ENCODE measurements around the gene XBP1.
"Not testable (repeated sequence)": the region's sequence is repeated elsewhere in the genome, so short reads cannot be mapped to it uniquely, and the experiment has no call there.

Gene XBP1

DNA sequence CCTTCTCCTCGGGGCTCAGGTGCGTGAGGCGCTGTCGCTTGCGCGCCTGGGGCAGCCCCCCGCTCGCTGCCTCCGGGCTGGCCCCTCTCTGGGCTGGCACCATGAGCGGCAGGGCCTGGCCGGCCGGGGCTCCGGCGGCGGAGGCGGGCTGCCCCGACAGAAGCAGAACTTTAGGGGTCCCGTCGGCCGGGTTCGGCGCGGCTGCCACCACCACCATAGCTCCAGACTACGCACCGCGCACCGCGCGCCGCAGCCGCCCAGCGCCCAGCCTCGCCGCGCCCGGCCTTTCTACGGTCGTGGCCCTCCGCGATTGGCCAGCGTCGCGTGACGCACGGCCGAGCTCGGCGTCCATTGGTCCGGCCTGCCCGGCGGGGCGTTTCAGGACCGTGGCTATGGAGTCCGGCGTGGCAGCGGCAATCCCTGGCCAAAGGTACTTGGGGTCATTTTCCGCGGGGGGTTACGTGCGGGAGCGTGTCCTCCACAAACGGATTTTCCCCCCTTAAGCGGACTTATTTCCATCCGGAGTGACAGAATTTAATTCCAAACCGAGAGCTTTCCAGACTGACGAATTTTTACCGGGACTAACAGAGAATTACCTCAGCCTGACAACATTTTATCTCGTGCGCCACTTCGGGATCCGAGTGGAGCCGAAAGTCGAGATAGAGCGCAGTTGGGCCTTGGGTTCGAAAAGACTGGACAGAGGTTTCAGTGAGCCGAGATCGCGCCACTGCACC is at the start of gene XBP1:
Gene XBP1 (minus strand): TSS at position 262 of the 734 bp plus-strand sequence.
- peak within 1 kb of the TSS; percentile 93 for H3K4me3 ChIP-seq (ENCODE audit: low read depth, low read length)

DNA sequence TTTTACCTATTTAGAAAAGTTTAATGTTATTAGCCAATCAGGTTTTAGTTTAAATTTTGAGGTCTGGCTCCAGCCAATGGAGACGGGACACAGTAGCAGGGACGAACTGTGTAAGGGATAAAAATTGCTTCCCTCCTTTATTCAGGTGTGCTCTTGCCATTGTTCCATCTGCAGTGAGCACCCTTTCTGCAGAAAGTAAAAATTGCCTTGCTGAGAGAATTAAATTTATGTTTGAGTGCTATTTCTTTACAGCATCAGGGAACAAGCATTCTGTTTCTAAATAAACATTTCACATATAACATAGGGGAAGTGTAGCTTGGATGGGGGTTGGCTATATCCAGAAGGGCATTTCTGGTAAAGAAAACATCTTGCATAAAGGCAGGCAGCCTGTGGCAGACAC is 46.6 kb upstream of the XBP1 start:
- no peak overlapping the region for H3K4me3 ChIP-seq (ENCODE audit: low read depth, low read length)

DNA sequence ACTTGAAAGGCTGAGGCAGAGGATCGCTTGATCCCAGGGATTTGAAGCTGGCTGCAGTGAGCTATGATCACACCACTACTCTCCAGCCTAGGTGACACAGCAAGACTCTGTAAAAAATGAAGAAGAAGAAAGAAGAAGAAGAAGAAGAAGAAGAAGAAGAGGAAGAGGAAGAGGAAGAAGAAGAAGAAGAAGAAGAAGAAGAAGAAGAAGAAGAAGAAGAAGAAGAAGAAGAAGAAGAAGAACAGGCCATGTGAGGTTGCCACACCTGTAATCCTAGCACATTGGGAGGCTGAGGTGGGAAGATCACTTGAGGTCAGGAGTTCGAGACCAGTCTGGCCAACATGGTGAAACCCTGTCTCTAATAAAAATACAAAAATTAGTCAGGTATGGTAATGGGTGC is 43.9 kb upstream of the XBP1 start:
- not testable (repeated sequence) for H3K4me3 ChIP-seq (ENCODE audit: low read depth, low read length)

DNA sequence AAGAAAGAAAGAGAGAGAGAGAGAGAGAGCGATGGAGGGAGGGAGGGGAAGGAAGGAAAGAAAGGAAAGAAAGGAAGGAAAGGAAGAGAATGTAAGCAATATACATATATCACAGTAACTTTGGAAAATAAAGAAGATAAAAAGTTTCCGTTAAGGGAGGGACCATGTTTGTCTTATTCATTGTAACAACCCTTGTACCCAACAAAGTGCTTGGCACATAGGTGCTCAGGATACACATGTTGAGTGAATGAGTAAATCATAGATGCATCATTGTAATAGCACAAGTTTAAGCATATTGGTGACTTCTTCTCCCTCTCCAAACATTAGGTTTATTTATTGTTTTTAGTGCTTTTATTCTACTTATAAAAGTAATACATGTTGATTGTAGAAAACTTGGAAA is 43.3 kb upstream of the XBP1 start:
- no peak overlapping the region for H3K4me3 ChIP-seq (ENCODE audit: low read depth, low read length)

DNA sequence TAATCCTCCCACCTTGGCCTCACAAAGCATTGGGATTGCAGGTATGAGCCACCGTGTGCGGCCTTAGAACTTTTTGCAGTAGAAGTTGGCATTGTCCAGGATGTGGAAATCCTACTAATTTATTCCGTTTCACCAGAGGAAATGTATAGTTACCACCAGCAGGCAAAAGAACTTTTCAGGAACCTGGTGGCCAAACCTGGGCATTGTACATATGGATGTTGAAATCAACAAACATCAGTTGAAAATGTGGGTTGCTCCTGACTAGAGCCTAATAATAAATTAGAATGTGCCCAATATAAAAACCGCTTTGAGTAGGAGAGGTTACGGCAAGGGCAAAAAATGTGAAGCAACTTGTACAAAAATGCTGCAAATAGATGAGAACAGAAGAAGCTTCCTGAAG is 40.7 kb upstream of the XBP1 start:
- no peak overlapping the region for H3K4me3 ChIP-seq (ENCODE audit: low read depth, low read length)

DNA sequence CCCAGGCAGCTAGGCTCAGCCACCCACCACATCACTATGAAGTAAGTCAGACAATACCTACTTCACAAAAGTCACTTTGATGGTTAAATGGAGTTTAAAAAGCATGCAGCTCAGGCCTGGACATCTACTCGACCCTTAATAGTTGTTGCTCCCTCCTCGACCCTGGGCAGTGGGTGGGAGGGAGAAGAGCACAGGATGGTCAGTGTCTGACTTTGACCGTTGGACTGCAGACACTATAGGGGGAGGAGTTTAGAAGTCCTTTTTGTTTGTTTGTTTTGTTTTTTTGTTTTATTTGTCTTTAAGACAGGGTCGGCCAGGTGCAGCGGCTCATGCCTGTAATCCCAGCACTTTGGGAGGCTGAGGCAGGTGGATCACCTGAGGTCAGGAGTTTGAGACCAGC is 38.6 kb upstream of the XBP1 start:
- H3K4me3 ChIP-seq (ENCODE audit: low read depth, low read length), result no peak overlapping the region

DNA sequence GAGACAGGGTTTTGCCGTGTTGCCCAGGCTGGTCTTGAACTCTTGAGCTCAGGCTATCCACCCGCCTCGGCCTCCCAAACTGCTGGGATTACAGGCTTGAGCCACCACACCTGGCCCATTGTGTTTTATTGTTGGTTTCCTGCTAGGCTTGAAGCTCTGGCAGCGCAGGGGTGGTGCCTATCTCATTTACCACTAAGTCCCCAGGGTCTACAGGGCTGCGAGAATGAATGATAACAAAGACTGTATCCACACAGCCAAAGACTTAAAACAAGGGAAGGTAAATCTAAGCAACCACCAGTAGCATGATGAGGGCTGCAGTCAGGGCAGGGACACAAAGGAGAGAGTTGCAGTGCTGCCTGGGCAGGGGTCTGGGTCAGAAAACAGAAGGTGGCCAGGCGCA is 37.3 kb upstream of the XBP1 start:
- H3K4me3 ChIP-seq (ENCODE audit: low read depth, low read length), result no peak overlapping the region

DNA sequence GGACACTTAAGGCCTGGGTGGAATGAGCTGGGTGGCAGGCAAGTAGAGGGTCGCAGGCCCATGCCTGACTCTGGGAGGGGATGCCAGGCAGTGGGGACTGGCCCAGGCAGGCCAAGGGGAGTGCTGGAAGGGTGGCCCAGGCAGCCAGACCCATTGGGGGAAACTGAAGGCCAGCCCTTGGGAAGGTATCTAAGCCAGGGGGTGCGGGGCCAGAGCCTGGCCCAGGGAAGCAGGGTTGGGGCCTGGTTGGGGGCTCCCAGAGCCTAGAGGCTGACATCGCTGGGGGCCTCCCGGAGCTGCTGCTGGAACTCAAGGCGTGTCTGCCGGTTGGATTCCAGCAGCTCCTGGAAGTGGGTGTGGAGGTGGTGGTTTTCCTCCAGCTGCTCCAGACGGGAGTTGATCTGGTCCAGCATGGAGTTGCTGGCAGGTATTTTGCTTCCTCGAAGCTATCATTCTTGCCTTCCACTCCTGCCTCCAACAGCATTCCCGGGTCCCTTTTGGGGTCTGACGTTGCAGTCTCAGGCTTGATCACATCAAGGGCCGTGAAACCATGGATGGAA is 35.3 kb upstream of the XBP1 start:
- H3K4me3 ChIP-seq (ENCODE audit: low read depth, low read length), result no peak overlapping the region

DNA sequence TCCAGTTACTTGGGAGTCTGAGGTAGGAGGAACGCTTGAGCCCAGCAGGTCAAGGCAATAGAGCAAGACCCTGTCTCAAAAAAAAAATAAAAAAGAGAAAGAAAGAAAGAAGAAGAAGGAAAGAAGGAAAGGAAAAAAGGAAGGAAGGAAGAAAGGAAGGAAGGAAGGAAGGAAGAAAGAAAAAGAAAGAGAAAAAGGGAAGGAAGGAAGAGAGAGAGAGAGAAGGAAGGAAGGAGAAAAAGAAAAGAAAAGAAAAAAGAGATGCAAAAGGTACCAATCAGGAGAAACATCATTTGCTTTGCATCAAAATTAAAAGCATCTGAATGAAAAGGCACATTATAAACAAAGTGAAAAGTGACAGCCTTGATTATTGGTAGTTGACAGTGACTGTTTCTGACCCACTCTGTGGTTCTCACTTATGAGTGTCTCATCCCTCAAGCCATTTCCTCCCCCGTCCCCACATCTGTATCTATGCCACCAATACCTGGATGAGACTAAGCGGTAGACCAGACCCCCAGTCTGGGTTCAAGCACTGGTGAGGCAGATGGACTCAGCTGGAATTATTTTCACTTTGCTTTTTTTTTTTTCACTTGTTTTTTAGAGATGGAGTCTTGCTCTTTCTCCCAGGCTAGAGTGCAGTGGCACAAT is 33.0 kb upstream of the XBP1 start:
- H3K4me3 ChIP-seq (ENCODE audit: low read depth, low read length), result no peak overlapping the region

DNA sequence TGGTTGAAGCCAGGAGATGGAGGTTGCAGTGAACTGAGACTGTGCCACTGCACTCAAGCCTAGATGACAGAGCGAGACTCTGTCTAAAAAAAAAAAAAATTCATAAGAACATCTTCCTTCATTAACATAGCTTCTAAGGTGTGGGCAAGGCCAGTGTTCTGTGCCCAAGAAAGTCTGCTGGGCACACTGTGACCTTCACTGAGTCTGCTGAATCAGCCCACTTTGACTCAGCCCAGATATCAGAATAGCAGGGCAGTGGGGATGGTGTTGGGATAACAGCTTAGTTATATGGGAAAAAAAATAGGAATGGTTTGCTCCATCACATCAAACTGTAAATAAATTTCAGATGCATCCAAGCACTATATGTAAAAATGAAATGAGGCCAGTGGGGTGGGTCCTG is 32.4 kb upstream of the XBP1 start:
- H3K4me3 ChIP-seq (ENCODE audit: low read depth, low read length), result no peak overlapping the region

DNA sequence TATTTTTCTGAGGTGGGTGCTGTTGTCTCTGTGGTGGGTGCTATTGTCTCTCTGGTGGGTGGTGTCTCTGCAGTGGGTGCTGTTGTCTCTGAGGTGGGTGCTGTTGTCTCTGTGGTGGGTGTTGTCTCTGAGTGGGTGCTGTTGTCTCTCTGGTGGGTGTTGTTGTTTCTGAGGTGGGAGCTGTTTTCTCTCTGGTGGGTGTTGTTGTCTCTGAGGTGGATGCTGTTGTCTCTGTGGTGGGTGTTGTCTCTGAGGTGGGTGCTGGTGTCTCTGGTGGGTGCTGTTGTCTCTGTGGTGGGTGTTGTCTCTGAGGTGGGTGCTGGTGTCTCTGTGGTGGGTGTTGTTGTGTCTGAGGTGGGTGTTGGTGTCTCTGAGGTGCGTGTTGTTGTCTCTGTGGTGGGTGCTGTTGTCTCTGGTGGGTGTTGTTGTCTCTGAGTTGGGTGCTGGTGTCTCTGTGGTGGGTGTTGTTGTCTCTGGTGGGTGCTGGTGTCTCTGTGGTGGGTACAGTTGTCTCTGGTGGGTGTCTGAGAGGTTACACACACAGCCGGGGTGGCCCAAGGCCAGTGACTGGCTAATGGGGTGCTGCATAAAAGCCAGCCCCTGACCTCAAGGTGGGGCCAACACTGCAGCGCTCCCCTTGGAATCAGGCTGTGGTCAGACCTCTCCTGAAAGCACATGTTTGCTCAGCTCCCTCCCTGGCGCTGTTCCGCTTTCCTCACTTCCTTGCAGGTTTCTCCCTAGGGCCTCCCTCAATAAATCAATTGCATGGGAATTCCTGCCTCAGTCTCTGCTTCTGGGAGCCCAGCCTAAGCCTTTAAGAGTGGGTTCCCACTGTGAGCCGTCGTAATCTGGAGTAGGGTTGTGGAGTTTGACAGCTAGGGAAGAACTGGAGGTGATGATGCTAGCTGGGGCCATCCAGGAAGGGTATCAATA is 31.0 kb upstream of the XBP1 start:
- H3K4me3 ChIP-seq (ENCODE audit: low read depth, low read length), result no peak overlapping the region

DNA sequence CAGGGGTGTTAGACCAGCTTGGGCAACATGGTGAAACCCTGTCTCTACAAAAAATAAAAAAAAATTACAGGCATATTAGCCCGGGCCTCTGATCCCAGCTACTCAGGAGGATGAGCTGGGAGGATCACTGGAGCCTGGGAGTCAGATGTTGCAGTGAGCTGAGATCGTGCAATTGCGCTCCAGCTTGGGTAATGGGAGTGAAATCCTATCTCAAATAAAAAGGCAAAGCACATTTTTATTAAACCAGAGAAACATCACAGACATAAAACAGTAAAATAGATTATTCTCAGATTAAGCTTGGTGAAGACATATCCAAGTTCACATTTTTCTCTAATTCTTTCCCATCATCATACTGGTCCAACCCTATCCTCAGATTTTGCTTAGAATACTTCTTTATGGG is 30.1 kb upstream of the XBP1 start:
- no peak overlapping the region for H3K4me3 ChIP-seq (ENCODE audit: low read depth, low read length)

DNA sequence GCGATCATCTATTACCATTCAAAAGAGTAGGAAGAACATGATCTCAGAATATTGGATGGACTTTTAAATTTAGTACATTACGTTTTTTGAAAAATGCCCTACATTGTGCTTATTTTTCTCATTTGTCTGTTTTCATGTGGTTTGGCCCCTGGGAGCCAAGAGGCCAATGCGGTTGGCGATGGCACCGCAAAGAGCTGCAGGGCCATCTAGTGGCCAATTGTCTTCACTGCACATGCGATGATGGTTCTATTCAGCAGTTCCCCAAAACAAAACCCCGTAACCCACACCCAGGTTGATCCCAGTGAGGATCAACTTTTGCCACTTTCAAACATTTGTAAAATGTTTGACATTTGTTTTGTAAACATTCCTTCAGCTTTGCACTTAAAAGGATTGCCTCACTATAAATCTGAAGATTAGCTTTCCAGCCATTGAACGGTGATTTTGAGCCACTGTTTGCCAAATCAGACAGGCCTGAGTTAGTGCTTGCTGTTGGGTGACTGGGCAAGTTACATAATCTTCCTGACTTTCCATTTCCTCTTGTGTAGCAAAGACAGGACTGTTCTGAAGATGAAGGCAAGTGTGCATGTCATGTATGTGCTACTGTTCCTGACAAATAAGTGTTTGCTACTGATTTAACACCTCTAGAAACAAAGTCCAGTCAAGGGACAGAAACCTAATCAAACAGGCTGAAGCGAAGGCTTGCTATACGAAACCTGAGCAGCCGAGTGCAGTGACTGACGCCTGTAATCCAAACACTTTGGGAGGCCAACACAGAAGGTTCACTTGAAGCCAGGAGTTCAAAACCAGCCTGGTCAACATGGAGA is 29.2 kb upstream of the XBP1 start:
- no peak overlapping the region for H3K4me3 ChIP-seq (ENCODE audit: low read depth, low read length)

DNA sequence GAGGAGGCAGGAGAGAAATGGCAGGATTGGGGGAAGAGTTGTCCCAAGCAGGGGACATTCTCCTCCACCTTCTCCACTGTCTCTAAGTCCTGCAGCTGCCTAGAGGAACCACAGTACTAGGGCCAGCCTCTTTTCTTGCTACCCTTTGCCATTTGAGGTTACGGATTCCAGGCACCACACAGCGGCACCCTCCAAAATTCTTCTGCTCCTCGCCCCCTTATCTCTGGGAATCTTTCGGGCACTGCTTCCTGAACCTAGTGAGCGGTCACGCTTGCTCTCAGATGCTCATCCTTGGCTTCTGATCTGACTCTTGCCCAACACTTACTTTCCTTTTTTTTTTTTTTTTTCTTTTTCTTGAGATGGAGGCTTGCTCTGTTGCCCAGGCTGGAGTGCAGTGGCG is 26.6 kb upstream of the XBP1 start:
- no peak overlapping the region for H3K4me3 ChIP-seq (ENCODE audit: low read depth, low read length)

DNA sequence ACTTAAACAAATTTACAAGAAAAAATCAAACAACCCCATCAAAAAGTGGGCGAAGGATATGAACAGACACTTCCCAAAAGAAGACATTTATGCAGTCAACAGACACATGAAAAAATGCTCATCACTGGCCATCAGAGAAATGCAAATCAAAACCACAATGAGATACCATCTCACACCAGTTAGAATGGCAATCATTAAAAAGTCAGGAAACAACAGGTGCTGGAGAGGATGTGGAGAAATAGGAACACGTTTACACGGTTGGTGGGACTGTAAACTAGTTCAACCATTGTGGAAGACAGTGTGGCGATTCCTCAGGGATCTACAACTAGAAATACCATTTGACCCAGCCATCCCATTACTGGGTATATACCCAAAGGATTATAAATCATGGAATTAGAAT is 26.1 kb upstream of the XBP1 start:
- not testable (repeated sequence) for H3K4me3 ChIP-seq (ENCODE audit: low read depth, low read length)

DNA sequence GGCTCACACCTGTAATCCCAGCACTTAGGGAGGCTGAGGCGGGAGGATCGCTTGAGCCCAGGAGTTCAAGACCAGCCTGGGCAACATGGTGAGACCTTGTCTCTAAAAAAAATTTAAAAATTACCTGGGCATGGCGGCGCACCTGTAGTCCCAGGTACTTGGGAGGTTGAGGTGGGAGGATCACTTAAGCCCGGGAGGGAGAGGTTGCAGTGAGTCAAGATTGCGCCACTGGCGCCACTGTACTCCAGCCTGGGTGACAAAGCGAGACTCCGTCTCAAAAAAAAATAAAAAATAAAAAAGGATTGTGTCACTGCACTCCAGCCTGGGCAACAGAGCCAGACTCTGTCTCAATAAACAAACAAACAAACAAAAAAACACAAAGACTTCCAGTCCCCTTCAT is 24.1 kb upstream of the XBP1 start:
- not testable (repeated sequence) for H3K4me3 ChIP-seq (ENCODE audit: low read depth, low read length)

DNA sequence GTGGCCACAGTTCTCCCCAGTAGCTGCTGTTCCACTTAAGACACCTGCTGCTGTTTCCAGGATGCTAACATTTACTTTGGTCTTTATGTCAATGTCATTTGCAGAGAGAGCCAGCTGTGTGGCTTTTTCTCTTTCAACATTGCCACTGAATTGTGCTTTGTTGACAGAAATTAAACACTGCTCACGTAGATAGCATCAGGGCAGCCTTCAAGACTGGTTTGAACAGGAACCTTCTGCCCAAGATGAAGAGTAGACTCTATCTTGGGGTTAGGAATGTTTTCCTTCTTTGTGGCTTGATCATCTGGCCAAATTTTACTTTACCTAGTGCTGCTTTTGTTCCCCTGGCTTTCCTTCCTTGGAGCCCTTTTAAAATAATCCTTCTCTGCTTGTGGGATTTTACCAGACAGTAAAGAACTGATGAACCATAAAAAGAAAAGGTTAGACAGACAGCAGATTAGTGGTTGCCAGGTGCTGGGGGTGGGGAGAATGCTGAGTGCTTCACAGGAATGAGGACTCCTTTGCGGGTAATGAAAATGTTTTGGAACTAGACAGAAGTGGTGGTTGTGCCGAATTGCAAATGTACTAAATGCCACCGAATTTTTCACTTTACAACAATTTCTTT is 22.7 kb upstream of the XBP1 start:
- H3K4me3 ChIP-seq (ENCODE audit: low read depth, low read length), result no peak overlapping the region

DNA sequence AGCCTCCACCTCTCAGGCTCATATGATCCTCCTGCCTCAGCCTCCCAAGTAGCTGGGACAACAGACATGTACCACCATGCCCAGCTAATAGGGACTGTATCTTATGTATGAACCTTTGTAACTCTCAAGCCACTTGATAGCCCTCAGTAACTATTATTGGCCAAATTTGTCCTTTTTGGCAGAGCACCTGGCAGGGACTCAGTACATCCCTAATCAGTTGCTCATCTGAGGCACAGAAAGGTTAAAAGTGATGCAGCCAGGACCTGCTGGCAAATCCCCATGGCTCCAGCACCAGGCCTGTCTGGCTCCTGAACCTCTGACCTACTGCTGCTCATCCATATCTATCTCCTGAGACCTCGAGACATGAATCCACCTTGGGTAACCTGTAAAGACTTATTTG is 21.1 kb upstream of the XBP1 start:
- no peak overlapping the region for H3K4me3 ChIP-seq (ENCODE audit: low read depth, low read length)

DNA sequence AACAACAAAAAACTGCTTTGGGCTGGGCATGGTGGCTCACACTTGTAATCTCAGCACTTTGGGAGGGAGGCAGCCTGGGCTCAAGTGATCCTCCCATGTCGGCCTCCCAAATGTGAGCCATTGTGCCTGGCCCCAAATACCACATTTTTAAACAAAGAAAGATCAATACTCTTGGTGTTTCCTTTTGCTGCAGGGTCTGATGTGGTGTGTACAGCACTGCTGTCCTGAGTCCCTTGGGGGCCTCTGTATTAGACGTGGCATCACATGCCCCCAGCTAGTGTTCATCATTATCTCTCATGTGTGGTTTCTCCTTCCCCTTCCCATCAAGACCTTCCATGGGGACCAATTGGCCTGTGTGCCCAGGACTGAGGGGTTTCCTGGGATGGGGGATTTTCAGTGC is 20.5 kb upstream of the XBP1 start:
- H3K4me3 ChIP-seq (ENCODE audit: low read depth, low read length), result no peak overlapping the region

Data from iPS-11a (cell line).